Epidermal melanocyte (primary cell): ENCODE measurements around the gene ZC3H18.

Experiments used
- DNase-seq: peaks from one replicate; pipeline ENCODE4 v3.0.0; 2011; ENCODE audit warnings: low spot score; ENCODE audit not compliant: insufficient read length

Gene ZC3H18

DNA sequence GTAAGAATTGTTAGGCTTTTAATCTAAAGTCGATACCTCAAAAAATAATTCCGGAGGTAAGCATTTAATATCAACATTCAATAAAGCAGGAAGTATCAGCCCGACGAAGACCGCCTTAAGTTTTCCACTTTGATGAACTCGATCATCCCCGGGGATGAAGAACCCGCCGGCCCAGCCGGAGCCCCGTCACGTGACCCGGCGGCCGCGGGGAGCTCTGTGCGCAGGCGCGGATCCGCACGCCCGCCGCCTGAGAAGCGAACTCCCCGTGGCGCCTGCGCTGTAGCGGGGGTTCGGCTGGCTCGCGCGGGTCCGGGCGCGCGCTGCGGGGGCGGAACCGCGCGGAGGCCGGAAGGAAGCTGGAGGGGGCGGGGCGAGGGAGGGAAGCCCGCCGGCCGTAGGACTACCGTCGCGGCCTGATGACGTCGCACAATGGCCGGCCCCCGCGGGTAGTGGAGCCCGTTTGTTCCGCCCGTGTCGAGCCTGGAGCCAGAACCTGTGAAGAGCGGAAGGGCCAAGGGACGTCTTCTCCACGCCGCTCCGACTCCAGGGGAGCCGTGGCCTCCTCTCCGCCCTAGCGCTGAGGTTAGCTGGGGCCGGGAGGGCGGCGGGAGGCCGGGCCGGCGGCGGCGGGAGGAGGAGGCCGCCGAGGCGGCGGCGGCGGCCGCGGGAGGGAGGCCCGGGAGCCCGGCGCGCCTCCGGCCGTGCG, at the start of gene ZC3H18:
TSS of gene ZC3H18 (plus strand) at position 419 of the 706 bp plus-strand sequence. CDS start 6,721 bp downstream, outside the sequence.
- peak; percentile 93 for DNase-seq

GRCh38 chr16:88521674-88522073, 48.5 kb upstream of the ZC3H18 start:
- no peak for DNase-seq

DNA sequence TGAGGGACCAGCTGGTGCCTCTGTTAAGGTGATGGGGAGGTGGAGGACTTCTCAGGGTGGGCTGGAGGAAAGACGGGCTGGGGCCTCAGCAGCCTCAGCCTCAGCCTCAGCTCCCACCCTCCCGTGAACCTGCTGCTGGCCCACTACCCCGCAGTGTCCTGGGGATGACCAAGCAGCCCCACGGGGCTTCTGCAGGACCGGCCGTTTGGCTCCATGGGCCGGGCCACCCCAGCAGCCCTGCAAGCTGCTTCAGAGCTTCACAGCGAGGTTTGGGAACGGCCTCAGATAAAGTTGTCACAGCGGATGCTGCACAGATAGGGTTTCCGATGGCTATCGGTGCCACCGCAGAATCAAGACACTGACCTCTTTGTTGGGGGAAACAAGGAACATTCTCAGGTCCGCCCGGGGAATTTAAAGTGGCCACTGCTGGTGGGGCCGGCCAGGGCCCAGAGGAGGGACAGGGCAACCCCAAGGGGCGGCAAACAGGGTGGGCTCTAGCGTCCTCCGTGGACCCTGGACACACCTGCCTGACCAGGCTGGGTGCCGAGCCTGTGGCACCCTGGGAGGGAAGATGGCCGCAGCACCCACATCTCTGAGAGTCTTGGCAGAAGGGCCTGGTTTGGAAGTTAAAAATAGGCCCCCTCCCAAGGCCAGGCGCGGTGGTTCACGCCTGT, 47.8 kb upstream of the ZC3H18 start:
- DNase-seq = no peak

DNA sequence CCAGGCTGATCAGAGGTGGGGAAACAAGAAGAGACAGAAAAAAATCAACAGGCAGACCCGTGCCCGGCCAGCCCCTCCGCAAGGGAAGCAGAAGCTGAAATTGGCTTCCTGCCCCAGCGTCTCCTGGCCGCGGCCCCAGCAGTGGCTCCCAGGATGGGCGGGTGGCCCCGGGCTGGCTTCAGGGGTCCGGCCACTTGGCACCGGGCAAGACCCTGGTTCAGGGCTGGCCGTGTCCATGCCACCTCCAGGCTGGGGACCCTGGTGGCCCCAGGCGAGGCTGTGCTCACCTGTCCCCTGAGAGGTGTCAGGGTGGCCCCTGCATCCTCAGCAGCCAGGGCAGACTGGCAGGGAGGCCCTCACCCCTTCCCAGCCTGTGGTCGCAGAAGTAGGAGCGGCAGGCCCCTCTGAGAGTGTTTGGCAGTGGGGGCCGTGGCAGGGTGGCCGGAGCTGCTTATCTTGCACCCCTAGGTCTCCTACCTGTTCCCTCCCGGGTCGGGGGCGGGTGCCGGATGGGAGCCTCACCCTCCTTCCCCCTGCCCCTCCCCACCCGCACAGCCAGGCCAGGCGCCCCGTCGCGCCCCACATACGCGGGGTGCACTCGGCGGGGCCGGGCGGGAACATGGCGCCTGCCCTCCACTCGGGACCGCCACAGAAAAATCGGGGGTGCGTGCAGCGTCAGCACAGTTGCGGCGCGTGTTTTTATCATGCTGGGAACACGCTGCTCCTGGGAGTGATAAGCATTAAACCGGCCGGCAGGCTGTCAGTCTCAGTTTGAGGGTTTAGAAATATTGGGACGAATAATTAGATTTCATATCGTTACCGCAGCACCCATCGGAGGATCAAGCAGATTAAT, 46.7 kb upstream of the ZC3H18 start:
- DNase-seq = no peak

DNA sequence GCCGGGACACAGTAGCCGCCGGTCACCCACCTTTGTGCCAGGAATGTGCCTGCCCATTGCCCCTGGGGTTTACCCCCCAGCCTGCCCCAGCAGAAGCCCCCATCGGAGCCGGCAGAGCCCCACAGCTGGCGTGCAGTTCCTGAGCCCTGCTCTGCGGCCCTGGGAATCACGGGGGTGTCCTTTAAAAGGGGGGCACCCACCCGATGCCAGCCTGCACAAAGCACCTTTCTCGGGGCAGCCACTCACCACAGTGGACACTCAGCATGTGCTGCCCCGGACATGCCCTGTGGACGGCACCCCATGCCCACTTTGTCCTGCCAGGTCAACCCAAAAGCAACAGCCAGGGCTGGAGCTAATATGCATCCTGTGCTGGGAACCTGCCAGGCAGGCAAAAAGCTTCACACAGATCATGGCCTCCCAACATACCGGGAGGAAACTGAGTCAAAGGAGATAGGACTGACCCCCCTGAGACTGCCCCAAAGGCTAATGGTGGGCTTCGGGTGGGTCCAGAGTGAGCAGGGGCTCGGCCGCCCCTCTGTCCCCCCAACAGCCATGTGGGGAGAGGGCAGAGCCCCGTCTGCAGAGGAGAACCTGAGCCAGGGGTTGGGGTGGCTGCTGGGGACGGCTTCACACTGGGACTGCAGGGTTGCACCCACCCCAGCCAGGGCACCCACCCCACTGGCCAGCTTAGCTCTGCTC, 45.8 kb upstream of the ZC3H18 start:
- no peak for DNase-seq

DNA sequence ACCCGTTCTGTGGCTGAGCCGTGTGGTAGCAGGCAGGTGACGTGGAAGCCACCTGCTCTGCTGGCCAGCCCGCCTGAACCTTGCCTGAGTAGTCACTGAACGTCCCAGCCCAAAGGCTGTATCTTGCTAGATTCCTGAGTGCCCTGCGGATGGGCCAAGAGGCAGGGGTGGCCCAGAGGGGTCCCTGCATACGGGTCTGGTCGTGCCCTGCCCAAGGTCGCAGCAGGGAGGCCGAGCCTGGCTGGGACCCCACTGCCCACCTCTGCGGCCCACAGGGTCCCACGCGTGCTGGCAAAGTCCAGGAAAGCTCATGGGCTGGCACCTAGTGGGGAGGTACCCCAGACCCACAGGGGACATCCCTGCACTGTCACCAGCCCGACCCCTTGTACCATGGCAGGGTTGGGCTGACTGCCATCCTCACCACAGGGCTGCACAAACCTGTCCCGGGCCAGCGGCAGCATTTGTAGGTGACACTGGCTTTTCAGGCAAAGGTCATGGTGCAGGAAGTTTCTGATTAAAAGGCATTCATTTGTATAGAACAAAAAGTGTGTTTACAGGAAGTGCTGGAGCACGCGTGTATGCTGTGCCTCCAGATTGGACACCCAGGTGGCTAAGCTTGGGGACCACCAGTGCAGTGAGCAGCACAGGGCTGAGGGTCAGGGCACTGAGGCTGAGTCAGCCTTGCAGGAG, 45.1 kb upstream of the ZC3H18 start:
- no peak for DNase-seq

DNA sequence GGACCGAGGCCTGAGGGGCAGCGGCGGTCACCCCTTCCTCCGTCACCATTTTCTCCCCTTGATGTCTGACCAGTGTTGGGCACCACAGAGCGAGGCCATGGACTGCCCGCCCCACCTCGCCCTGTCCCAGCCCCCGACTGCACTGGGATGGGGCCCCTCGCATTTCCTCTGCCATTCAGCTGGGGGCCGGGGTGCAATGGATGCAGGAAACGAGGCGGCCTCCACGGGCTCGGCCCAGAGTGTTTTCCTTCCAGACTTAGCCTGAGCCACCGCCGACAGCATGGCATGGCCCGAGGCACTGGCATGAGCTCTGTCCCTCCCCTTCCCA, 44.6 kb upstream of the ZC3H18 start:
- DNase-seq = no peak

DNA sequence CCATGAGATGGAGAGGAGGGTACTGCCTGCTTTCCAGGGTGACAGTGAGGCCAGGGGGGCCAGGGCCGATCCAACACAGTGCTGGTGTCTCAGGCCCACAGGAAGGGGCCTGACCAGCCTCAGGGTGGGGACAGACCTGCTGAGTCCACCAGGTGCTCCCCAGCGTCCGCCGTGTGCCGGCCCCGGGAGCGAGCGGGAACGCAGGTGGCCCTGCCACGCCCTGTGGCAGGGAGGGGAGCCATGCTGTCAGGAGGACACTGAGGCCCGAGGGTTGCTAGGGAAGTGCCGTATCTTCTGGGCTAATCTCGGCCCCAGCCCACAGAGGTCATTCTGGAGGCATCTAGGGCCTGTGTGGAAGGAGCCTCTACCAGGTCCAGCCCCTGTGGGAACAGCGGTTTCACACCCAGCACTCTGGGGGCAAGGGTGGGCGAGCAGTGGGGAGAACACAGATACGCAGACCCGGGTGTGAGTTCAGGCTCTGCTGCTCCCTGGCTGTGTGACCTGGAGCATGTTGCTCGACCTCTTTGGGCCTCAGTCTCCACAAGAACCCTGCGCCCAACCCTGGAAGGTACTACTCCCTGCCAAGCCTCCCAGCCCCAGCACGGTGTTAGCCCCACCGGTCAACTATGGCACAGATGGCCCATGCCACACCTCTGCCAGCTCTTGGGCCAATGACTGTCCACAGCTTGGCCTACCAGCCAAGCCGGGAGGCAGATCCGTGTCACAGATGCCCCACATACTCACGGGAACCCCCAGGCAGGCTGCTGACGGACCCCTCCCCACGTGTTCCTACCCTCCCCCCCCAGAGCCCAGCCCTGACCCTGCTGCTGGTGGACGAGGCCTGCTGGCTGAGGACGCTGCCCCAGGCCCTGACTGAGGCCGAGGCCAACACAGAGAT, 43.9 kb upstream of the ZC3H18 start:
- DNase-seq = no peak

DNA sequence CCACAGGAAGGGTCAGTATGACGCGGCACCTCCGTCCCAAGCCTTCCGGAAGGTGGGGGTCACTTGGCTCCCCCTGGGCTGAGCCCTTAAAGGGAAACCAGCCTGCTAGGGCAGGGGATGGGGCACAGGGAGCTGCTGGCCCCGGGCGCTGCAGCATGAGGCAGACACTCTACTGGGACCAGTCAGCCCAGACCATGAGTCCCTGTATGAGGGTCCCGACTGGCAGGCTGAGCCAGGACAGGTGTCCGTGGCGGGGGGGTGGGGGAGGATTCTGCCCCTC, 43.4 kb upstream of the ZC3H18 start:
- no peak for DNase-seq

- DNase-seq = peak; percentile 51
Observed at GRCh38 chr16:88527186-88527936, 42.8 kb upstream of the ZC3H18 start.

GRCh38 chr16:88527937-88528743, 42.1 kb upstream of the ZC3H18 start:
- DNase-seq = no peak

DNA sequence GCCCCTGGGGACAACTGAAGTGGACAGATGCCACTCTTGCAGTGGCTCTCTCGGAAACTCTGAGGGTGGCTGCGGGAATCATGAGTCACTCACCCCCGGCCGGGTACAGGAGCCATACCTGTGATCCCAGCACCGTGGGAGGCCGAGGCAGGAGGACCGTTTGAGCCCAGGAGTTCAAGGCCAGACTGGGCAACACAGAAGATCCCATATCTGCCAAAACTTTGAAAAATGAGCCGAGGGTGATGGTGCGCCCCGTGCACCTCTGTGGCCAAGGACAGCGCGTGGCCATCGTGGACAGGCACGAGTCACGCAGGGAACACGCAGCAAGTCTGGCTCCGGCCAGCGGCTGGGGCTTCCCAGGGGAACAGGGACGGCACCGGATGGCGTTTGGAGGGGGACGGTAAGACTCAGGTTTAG, 41.3 kb upstream of the ZC3H18 start:
- no peak for DNase-seq

- no peak for DNase-seq
Observed at GRCh38 chr16:88529596-88529995, 40.6 kb upstream of the ZC3H18 start.

DNA sequence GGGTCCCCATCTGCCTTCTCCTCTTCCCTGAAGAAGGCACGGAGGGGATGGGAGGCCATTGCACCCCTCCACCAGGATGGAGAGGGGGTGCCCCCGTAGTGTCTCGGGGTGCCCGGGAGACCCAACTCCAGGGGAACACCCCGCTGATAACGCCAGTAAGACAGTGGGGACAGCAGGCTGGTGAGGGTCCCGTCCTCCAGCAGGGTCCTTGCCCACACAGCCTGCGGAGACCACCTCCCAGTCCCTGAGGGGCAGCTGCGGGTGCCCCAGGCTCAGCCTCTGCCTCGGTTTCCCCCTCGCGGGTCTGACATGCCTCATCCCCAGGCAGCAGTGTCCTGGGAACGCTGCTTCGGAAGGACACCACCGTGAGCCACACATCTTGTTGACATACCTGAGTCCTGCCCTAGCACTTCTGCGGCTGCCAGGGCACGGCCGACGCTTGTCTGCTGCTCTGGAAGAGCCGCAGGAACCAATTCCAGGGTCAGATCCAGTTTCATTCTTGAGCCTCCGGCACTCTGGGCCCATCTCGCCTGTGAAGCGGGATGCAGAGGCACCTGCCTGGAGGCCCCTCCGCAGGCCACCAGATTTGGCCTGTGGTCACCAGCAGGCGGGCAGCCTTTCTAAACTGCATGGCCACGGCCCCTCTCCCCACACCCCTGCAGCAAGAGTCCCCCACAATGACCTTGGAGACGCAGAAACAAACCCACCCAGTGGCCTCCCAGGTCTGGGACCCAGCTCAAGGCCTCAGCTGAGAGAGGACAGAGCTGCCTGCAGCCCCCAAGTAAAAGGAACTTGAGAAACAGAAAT, 39.9 kb upstream of the ZC3H18 start:
- no peak for DNase-seq

- no peak for DNase-seq
Observed at GRCh38 chr16:88530858-88531203, 39.4 kb upstream of the ZC3H18 start.

DNA sequence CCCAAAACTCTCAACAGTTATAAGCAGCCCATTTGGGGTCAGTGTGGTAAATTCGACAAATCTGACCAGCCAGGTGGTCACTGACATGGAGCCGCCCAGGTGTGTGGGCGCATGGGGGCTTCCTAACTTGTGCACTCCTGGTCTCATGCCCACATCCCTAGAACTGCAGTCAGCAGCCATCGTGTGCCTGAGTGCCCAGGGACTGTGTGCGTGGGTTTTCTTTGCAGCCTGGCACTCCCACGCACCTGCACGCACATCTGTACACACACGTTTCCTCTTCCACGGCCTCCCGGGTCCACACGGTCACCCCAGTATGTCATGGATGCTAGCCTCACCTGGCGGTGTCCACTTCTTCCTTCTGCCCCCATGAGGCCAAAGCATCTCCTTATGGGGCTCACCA, 38.9 kb upstream of the ZC3H18 start:
- DNase-seq = no peak

DNA sequence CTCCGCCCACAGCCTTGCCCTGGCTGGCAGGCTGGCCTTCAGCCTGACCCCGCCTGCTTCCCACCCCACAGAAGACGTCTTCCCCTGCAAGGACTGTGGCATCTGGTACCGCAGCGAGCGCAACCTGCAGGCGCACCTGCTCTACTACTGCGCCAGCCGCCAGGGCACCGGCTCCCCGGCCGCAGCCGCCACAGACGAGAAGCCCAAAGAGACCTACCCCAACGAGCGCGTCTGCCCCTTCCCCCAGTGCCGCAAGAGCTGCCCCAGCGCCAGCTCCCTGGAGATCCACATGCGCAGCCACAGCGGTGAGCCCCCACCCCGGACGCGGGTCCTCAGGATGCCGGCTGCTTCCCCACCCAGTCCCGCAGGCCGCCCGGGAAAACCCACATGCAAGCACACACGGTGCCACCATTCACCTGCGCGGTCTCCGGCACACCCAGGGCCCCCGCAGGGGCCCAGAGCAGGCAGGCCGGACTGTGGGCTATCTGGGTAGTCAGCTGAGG, 38.2 kb upstream of the ZC3H18 start:
- no peak for DNase-seq
